Tibial nerve (tissue), 4 donors: ENCODE measurements around the gene LPAR2. TPM values are rescaled to one million over a fixed set of nuclear protein-coding genes. Genes with fewer than 3 reads are reported as not detected.

ENCODE experiments used
- DNase-seq, 2 donors: peaks; one replicate each; pipeline ENCODE4 v3.0.0-alpha.2; 2019; ENCODE audit warnings: low spot score in 2 of 2
- H3K27ac ChIP-seq, 4 donors: fragments of 200-600 bp; sonication (generic) in 3 of 4; one replicate each; pipeline ENCODE4 v1.5.1; 2017 to 2019; ENCODE audit warnings: mild to moderate bottlenecking in 1 of 4
- H3K27me3 ChIP-seq, 2 donors: fragments of 200-600 bp; sonication (generic) in 1 of 2; one replicate each; pipeline versions ENCODE4 v1.5.1 to v1.6.0; 2017 to 2019
- H3K36me3 ChIP-seq, 3 donors: fragments of 200-600 bp; sonication (generic); one replicate each; pipeline ENCODE4 v1.5.1; 2018 to 2019
- H3K4me1 ChIP-seq, 4 donors: fragments of 200-600 bp; sonication (generic) in 3 of 4; one replicate each; pipeline ENCODE4 v1.5.1; 2017 to 2019
- H3K4me3 ChIP-seq, 4 donors: fragments of 200-600 bp; sonication (generic) in 3 of 4; one replicate each; pipeline ENCODE4 v1.5.1; 2017 to 2019; ENCODE audit warnings: mild to moderate bottlenecking in 1 of 4, moderate library complexity in 1 of 4
- H3K9me3 ChIP-seq, 4 donors: fragments of 200-600 bp; sonication (generic) in 3 of 4; one replicate each; pipeline ENCODE4 v1.5.1; 2017 to 2019
- EP300 ChIP-seq, 2 donors: sonication (generic); formaldehyde crosslinking; IDR thresholded peaks; one replicate each; pipeline ENCODE4 v1.6.1; 2017; ENCODE audit warnings: antibody characterized with exemption in 2 of 2, mild to moderate bottlenecking in 1 of 2
- POLR2A ChIP-seq, 2 donors: fragments of 450-650 bp; IDR thresholded peaks; one replicate each; pipeline ENCODE4 v1.6.1; 2017; ENCODE audit warnings: antibody characterized with exemption in 2 of 2, mild to moderate bottlenecking in 2 of 2, moderate library complexity in 2 of 2
- WGBS, 2 donors: methylation state at CpG; one replicate each; pipeline ENCODE4 v1.1.5; 2018; 5-methylcytosine and 5-hydroxymethylcytosine counted together
- total RNA-seq, 4 donors: library from RNA; depleted of rRNA; stranded (reverse); fragments of >200 nt; gene quantifications; one replicate each; pipeline ENCODE4 v1.1.0, GENCODE V29; 2016
- TF ChIP-seq, protein P1 (sequence below), 5 experiments: fragments of 200-600 bp in 3 of 5; fragments of 450-650 bp in 2 of 5; sonication (generic) in 3 of 5; IDR thresholded peaks; one replicate each; pipeline ENCODE4 v1.5.1; 2016 to 2019; ENCODE audit warnings: antibody characterized with exemption in 5 of 5, mild to moderate bottlenecking in 3 of 5, moderate library complexity in 2 of 5

The LPAR2 gene
- total RNA-seq, 4 donors from 2014 or later, result 0.39 to 3.0 (median 1.8) TPM

DNA sequence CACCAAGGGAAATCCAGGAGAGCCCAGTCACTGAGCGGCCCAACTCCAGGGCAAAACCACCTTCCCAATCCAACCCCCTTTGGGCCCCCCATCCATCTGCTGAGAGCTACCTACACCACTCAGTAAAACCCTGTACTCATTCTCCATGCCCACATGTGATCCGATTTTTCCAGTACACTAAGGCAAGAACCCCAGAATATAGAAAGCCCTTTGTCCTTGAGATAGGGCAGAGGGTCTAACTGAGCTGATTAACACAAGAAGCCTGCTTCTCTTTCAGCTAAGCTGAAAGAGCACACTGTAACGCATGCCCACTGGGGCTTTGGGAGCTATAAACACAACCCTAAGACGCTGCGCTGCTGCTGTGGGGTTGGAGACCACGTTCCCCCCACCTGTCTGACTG, 45.5 kb downstream of the LPAR2 start:
- WGBS, 2 donors, result 44 to 51% methylated on average over 6 of the region's 6 CpGs

DNA sequence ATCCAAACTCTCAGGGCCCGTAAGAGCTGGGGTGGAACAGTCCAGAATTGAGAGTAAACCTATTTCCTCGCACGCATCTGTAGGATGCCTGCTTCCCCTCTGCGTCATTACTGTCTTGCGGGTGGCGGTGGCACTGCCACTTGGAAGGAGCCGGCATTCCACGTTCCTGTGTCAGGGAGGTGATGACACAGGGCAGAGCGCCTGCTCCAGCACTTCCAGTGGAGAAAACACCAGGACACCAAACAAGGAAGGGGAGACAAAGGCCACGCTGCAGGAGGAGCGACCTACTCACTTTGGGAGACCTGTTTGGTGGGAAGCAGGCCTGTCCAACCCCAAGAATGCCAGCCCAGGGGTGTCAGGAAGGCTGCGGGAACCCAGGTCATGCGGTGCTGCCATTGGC, 46.6 kb downstream of the LPAR2 start:
- 93 to 94% methylated on average over 12 to 13 of the region's 13 CpGs for WGBS, 2 donors
- Histone ChIP-seq H3K36me3 (no peaks in the 10 kb centered on the region), H3K27ac (no peak overlapping the region), H3K27me3 (no peaks in the 10 kb centered on the region), H3K9me3 (no peaks in the 10 kb centered on the region), H3K4me3 (no peak overlapping the region), H3K4me1 (peaks cover 0 to 9% (median 0%) of the 10 kb centered on the region in 4 donors)
- DNase-seq, result no peak
- no peak for TF ChIP-seq EP300 (IDR thresholded peaks at IDR 0.05)
- no peak for TF ChIP-seq POLR2A (IDR thresholded peaks at IDR 0.05)
- TF ChIP-seq, protein P1, sequence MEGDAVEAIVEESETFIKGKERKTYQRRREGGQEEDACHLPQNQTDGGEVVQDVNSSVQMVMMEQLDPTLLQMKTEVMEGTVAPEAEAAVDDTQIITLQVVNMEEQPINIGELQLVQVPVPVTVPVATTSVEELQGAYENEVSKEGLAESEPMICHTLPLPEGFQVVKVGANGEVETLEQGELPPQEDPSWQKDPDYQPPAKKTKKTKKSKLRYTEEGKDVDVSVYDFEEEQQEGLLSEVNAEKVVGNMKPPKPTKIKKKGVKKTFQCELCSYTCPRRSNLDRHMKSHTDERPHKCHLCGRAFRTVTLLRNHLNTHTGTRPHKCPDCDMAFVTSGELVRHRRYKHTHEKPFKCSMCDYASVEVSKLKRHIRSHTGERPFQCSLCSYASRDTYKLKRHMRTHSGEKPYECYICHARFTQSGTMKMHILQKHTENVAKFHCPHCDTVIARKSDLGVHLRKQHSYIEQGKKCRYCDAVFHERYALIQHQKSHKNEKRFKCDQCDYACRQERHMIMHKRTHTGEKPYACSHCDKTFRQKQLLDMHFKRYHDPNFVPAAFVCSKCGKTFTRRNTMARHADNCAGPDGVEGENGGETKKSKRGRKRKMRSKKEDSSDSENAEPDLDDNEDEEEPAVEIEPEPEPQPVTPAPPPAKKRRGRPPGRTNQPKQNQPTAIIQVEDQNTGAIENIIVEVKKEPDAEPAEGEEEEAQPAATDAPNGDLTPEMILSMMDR (IDR thresholded peaks at IDR 0.05), result no peak

More for the DNA sequence above, 45.5 kb downstream of the LPAR2 start:
- no peak for TF ChIP-seq EP300 (IDR thresholded peaks at IDR 0.05)
- TF ChIP-seq, protein P1 (IDR thresholded peaks at IDR 0.05), result no peak
- no peak for TF ChIP-seq POLR2A (IDR thresholded peaks at IDR 0.05)
- Histone ChIP-seq H3K27ac (peak overlapping the region in 1 of 4 donors; percentile 12), H3K4me3 (no peak overlapping the region), H3K27me3 (no peaks in the 10 kb centered on the region), H3K36me3 (no peaks in the 10 kb centered on the region), H3K9me3 (no peaks in the 10 kb centered on the region), H3K4me1 (peaks cover 0 to 9% (median 0%) of the 10 kb centered on the region in 4 donors)
- no peak for DNase-seq

DNA sequence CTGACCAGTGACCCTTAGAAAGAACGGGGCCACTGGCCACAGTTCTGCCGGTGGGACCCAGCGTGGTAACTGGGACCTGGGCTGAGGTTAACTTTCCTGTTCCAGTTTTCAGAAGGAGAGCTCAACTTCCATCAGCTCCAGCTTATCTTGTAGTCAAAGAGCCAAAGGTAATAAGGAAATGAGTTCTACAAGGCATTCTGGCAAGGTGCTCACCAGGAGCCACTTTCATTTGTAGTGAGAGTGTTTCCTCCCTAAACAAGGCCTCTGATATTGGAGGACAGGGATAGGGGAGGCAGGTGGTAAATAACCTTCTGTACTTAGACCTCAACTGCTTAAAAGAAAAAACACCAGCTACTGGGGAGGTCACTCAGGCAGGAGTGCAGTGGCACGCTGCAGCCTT, 47.6 kb downstream of the LPAR2 start:
- 92 to 93% methylated on average over 4 of the region's 4 CpGs for WGBS, 2 donors
- H3K9me3 ChIP-seq, result no peaks in the 10 kb centered on the region
- peaks cover 0 to 9% (median 0%) of the 10 kb centered on the region in 4 donors for H3K4me1 ChIP-seq
- no peak for DNase-seq
- H3K36me3 ChIP-seq, result no peaks in the 10 kb centered on the region
- H3K27me3 ChIP-seq, result no peaks in the 10 kb centered on the region
- no peak overlapping the region for H3K27ac ChIP-seq
- H3K4me3 ChIP-seq, result no peak overlapping the region
- TF ChIP-seq POLR2A (IDR thresholded peaks at IDR 0.05), result no peak
- TF ChIP-seq, protein P1 (IDR thresholded peaks at IDR 0.05), result no peak
- no peak for TF ChIP-seq EP300 (IDR thresholded peaks at IDR 0.05)

DNA sequence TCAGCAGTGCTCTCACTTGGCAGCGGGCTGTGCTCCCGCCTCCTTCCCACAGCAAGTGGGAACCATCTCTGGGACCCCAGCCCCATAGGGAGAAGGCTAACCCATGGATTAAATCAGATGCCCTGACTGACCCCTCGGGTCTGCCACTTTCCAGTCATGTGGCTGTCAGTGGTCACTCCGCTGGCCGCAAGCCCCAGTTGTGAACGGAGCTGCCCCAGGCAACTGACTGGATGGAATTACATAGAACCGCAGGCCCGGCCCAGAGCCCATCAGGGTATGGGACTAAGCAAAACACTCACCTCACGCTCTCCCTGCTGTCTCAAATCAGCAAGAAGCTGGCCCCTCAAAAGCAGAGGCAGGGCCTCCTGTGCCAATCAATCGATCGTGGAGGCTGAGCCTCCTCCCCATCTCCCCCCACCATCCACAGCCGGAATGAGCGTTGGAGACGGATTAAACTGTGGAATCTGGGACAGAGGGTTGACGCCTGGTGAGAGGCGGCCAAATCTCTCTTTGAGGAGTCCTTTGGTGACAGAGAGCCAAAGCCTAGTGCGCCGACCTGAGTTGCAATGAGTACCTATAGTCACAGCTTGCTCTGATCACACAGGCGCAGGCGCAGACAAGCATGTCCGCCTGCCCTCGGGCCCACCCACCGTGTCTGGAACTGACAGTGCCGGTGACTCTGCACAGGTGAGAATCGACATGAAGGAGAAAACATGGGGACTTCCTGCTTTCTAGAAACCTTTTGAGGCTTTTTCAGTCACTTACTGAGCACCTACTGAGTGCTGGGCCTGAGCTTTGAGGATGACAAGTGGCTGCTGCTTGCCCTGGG, 48.3 kb downstream of the LPAR2 start:
- H3K27ac ChIP-seq, result no peak overlapping the region
- H3K27me3 ChIP-seq, result no peaks in the 10 kb centered on the region
- no peaks in the 10 kb centered on the region for H3K36me3 ChIP-seq
- H3K9me3 ChIP-seq, result no peaks in the 10 kb centered on the region
- H3K4me3 ChIP-seq, result no peak overlapping the region
- 83 to 89% methylated on average over 17 to 25 of the region's 25 CpGs for WGBS, 2 donors
- TF ChIP-seq, protein P1 (IDR thresholded peaks at IDR 0.05), result no peak
- TF ChIP-seq EP300 (IDR thresholded peaks at IDR 0.05) (no peak), POLR2A (IDR thresholded peaks at IDR 0.05) (no peak)
- no peak for DNase-seq
- peaks cover 0 to 9% (median 0%) of the 10 kb centered on the region in 4 donors for H3K4me1 ChIP-seq

DNA sequence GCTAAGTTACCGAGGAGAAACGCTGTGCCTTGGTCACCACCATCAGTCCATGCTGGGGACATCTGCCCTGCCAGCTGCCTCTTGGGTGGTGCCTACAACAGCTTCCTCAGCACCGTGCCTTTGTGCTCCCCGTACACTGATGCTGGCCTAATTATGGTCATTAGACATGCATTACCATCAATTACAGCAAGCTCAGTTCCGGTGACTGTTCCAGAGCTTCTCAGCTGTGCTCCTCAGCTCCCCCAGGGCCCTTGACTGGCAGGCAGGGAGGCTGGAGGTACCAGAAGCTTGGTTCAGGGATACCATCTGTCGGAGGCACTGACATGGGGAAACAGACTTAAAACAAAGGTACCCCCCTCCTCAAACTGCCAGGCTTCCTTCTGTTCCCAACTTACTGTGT, 49.8 kb downstream of the LPAR2 start:
- no peak for DNase-seq
- TF ChIP-seq POLR2A (IDR thresholded peaks at IDR 0.05), result no peak
- TF ChIP-seq EP300 (IDR thresholded peaks at IDR 0.05), result no peak
- TF ChIP-seq, protein P1 (IDR thresholded peaks at IDR 0.05), result no peak
- peaks cover 0 to 9% (median 0%) of the 10 kb centered on the region in 4 donors for H3K4me1 ChIP-seq
- no peak overlapping the region for H3K4me3 ChIP-seq
- H3K36me3 ChIP-seq, result no peaks in the 10 kb centered on the region
- 72 to 78% methylated on average over 6 of the region's 6 CpGs for WGBS, 2 donors
- H3K27ac ChIP-seq, result no peak overlapping the region
- no peaks in the 10 kb centered on the region for H3K9me3 ChIP-seq
- no peaks in the 10 kb centered on the region for H3K27me3 ChIP-seq
